HG02642 (cell line): ENCODE data around the gene BAD.
A peak's percentile ranks its signal among the peaks of the same experiment; 100 is the strongest.
"Not testable (repeated sequence)": the region's sequence is repeated elsewhere in the genome, so short reads cannot be mapped to it uniquely, and the experiment has no call there.

Experiments used
- ATAC-seq: cut with Tn5 transposase; IDR thresholded peaks from one replicate; pipeline ENCODE4 v1.9.1; 2021; ENCODE audit warnings: mild to moderate bottlenecking; ENCODE audit not compliant: unreplicated experiment, poor library complexity

The BAD gene

DNA sequence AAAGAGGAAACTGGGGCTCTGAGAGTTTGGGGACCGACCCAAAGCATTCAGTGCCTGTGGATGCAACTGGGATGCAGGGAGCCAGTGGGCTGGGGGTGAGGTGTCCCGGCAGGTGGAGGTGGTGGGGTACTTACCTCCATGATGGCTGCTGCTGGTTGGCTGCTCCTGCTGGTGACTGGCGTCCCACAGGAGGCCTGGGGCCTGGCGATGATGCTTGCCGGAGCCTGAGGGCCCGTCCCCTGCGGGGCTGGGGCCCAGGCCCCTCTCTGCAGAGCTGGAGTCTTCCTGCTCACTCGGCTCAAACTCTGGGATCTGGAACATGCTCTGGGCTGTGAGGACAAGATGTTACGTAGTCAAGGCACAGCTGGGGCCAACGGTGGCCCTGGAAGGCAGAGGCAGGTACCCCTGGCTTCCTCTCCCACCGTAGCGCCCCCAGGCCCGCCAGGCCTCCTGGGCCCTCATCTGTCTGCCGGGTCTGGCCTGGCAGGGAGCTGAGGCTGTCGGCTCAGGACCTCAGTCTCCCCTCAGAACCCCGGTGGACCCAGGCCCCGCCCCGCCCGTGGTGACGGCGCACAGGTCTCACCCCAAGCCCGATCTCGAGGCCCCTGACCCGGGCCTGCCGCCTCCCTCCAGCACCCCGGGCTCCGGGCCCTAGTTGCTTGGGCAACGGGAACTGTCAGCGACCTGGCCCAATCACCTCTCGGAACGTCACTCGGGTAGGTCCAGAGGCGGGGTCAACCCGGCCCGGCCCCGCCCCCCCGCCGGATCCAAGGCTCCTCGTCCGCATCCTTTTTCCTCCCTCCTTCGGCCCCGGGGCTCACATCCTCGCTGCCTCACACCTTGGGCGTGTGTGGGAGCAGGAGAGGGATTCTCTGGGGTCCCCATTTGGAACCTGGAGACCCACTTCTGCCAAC, at the start of gene BAD:
Gene BAD, minus strand, starts transcription at position 618 of the 914 bp plus-strand sequence. Its CDS starts 297 bp downstream, at position 321.
- ATAC-seq: peak; percentile 69

DNA sequence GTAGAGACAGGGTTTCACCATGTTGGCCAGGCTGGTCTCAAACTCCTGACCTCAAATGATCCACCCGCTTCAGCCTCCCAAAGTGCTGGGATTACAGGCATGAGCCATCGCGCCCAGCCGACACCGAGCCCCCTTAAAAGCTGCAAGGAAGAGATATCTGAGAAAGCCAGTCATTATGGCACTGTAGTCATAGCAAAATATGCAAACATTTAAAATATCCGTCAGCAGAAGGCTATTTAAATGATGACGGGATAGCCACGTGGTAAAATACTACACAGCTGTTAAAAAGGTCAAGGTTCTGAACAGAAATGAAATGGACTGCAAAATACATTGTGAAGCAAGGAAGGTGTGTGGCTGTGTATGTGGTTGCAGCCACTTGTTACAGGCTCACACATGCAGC, 49.1 kb upstream of the BAD start:
- no peak for ATAC-seq

- peak; percentile 48 for ATAC-seq
These were observed 47.3 kb upstream of the BAD start for GRCh38 chr11:64331569-64332371.

DNA sequence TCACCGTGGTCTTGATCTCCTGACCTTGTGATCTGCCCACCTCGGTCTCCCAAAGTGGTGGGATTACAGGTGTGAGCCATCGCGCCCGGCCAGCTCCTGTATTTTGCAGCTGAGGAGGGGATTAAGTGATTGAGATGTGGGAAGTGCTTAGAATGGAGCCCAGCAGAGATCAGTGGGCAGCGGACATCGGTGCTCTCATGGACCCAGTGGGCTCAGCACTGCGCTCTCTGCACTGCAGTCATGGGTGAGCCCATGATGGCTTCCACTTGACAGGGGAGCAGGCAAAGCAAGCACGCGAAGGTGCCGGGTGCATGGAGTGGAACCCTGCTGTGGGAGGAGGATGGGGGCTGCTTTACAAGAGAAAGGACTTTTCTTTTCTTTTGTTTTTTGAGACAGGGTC, 46.4 kb upstream of the BAD start:
- no peak for ATAC-seq

GRCh38 chr11:64327993-64328392, 43.5 kb upstream of the BAD start:
- ATAC-seq: no peak

DNA sequence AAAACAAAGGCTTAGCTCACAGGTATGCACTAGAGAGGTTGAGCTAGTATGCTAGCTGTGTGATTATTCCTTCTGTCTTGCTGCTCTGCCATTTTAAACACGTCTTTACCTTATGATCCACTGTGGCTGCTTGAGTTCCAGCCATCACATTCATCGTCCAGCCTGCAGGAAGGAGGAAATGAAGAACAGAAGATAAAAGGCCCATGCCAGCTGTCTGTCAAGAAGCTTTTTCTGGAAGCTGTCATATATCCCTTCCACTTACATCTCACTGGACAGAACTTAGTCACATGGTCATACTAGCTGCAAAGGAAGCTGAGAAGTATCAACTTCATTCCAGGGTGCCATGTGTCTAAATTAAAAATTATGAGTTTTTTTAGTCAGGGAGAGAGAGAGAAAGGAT, 42.9 kb upstream of the BAD start:
- ATAC-seq: no peak

DNA sequence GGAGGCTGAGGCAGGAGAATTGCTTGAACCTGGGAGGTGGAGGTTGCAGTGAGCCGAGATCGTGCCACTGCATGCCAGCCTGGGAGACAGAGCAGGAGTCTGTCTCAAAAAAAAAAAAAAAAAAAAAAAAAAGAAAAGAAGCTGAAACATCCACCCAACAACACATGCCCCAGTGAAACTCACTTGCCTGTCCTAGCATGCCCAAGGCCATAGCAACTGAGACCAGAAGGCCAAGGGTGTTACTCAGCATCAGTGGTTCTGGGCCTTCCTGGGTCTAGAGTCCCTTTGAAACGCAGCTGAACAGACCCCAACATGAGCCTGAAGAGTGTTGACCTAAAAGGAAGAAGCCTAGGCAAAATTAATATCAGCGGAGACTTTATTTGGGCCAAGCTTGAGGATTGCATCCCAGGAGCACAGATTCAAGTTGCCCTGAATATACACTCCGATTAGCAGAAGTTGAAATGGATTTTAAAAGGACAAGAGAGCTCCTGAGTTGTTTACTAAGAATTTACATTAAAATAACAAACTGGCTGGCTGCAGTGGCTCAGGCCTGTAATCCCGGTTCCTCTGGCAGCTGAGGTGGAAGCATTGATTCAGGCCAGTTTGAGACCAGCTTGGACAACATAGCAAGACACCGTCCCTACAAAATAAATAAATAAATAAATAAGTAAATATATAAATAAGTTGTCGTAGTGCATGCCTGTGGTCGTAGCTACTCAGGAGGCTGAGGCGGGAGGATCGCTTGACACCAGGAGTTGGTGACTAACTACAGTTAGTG, 40.4 kb upstream of the BAD start:
- no peak for ATAC-seq

- ATAC-seq: not testable (repeated sequence)
These were observed 39.5 kb upstream of the BAD start for GRCh38 chr11:64323984-64324383.

GRCh38 chr11:64323373-64323772, 38.9 kb upstream of the BAD start:
- no peak for ATAC-seq

DNA sequence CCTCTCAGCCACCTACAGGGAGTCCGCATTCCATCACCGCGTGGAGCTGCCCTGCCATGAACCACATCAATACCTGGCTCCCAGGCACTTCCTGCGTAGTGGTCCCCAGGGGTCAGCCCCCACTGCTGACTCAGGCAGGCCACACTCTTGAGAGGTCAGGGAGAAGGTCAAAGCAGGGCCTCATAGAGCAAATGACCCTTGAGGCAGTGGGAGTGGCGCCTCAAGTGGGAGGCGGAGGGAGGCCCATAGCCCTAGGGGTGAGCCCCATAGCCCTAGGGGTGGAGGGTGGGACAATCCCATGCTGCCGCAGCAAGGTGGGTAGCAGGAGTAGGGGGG, 38.4 kb upstream of the BAD start:
- no peak for ATAC-seq

- ATAC-seq: no peak
These were observed 37.1 kb upstream of the BAD start for GRCh38 chr11:64321533-64321932.

- ATAC-seq: no peak
These were observed 36.6 kb upstream of the BAD start for GRCh38 chr11:64321026-64321425.

DNA sequence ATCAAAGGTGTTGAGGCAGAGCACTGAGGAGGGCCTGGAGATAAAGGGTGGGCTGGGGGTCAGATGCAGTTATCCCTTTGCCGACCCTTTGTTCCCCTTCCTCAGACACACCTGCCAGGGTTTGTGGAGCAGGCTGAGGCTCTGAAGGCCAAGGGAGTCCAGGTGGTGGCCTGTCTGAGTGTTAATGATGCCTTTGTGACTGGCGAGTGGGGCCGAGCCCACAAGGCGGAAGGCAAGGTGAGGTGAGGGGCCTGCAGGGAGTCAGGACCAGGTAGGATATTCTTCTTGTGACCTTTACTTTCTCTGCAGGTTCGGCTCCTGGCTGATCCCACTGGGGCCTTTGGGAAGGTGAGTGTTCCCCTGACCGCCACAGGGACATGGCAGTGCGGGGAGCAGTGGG, 36.1 kb upstream of the BAD start:
- ATAC-seq: no peak

DNA sequence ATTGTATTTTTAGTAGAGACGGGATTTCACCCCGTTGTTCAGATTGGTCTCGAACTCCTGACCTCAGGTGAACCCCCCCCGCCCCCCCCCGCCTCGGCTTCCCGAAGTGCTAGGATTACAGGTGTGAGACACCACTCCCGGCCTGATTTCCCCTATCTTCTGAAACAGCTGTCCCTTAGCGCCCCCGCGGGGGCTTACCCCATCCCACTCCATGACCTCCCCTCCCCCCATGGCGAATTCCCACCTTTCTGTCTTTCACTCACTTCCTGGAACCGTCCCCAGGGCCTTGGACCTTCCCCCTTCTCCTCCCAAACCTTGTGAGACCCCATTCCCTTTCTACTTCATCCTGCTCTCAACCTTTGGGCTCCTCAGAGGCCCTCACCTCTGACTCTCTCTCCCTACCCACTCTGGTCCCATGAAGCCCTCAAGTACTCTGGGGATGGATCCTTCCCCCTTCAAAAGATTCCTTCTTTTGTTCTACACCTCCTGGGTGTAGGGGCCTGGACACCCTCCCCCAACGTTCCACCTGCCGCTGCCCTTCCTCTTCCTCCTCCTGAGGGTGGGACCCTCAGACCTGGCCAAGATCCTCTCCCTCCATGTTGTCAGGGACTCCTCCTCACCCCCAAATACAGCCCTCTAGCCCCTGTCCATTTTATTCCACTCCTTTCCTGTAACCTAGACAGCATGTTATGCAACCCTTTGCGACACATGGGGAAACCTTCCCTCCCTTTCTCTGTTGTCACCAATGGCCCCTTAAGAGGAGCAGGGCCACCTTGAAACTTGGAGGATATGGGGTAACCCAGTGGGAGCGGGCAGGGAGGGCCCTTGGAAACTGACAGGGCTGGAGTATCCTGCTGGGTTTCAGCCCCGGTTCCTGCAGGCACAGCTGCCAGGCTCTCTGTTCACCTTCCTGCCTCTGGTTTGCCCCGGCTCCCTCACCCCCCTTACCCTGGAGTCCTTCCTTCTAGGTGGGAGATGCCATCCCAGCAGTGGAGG, 34.6 kb upstream of the BAD start:
- no peak for ATAC-seq

GRCh38 chr11:64317961-64318765, 33.7 kb upstream of the BAD start, which contains the start of gene PRDX5:
Gene PRDX5 (plus strand): TSS chr11:64318121. CDS start chr11:64318216, 95 bp downstream.
- ATAC-seq: peak; percentile 84

DNA sequence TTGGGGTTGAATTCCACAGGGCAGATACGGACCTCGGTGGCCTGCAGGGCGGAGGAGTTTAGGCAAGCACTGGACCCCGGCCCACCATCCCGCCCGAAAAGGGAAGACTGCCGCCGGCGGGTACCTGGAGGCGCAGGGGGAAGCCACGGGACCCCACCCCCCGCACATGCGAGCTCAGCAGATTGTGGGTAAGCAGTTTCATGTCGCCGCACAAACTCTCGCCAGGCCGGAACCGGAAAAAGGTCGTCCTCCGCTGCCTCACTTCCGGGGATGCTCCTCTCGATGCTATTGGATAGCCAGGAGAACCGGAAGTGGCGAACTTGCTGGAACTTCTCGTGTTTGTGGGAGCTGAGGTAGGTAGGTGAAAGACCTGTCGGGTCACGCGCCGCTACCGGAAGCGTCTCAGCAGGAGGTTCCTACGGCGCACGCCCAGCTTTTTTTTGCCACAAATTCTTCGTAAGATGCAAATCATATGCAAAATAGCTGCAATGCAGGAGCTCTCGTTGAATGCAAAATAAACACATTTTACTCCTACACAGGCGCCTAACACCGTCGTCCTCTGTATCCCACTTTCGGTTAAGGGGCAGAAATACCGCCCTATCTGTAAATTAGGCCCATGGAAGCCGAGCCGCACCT, 33.0 kb upstream of the BAD start, which contains the start of gene TRMT112:
Gene TRMT112, minus strand, starts transcription at position 235 of the 636 bp plus-strand sequence. Its CDS starts 33 bp downstream, at position 202.
- ATAC-seq: peak; percentile 63

DNA sequence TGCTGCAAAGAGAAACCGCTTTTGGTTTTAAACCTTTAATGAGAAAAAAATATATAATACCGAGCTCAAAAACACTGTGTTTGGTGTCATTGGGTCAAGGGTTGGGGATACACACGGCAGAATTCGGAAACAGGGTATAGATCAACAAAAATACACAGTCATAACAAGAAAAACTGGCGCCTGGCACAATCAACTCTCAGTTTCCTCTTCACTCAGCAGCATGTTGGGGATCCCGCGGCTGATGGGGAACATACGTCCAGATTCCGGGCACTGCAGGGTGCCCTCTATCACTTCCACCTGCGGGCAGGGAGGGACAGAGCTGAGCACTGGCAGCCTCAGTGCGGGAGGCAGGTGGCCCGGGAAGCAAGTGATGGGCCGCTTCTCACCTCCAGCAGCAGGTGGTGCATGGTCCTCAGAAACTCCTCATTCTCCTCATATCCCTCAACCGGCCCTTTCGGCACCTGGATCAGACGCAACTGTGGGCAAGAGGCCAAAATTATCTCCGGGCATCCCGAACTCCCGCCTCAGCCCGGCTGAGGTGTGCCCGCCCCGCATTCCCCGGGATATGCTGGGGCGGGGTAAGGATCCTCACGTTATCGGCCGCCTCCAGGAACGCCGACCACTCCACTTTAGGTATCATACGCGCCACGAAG, 32.3 kb upstream of the BAD start:
- ATAC-seq: peak; percentile 3
